HepG2 (cell line): ENCODE results near the gene ACSL6. TPM values are rescaled to one million over a fixed set of nuclear protein-coding genes. Genes with fewer than 3 reads are reported as not detected.

Source experiments
- AFF4 ChIP-seq: sonication (generic); formaldehyde crosslinking; IDR thresholded peaks from 2 replicates; pipeline ENCODE4 v1.4.0; 2020; ENCODE audit warnings: missing genetic modification reagents
- ARID4A ChIP-seq: sonication (generic); formaldehyde crosslinking; IDR thresholded peaks from 2 replicates; pipeline ENCODE4 v1.5.0; 2020; ENCODE audit warnings: mild to moderate bottlenecking, missing genetic modification reagents, borderline replicate concordance
- MIXL1 ChIP-seq: IDR thresholded peaks from 2 replicates; pipeline ENCODE4 v1.6.1; 2016
- TFE3 ChIP-seq: IDR thresholded peaks from 2 replicates; pipeline ENCODE4 v1.6.1; 2016
- TSC22D2 ChIP-seq: sonication (generic); formaldehyde crosslinking; IDR thresholded peaks from 2 replicates; pipeline ENCODE4 v1.5.1; 2020; ENCODE audit warnings: missing genetic modification reagents, mild to moderate bottlenecking, borderline replicate concordance
- ZNF292 ChIP-seq: sonication (generic); formaldehyde crosslinking; IDR thresholded peaks from 2 replicates; pipeline ENCODE4 v1.8.1; 2022; ENCODE audit warnings: mild to moderate bottlenecking, low read depth, missing genetic modification reagents, borderline replicate concordance
- ZNF367 ChIP-seq: sonication (generic); formaldehyde crosslinking; IDR thresholded peaks from 2 replicates; pipeline ENCODE4 v1.4.0; 2020; ENCODE audit warnings: missing genetic modification reagents, borderline replicate concordance
- ZNF773 ChIP-seq: sonication (generic); formaldehyde crosslinking; IDR thresholded peaks from 2 replicates; pipeline ENCODE4 v1.4.0; 2020; ENCODE audit warnings: missing genetic modification reagents, borderline replicate concordance
- polyA plus RNA-seq, 8 experiments: library from polyadenylated mRNA; depleted of rRNA in 3 of 8; stranded (reverse) in 7 of 8; unstranded in 1 of 8; fragments of >200 nt; fragmentation: Illumina TruSeq in 4 of 8; extraction: Trizol in 4 of 8; gene quantifications; 2 replicates each; pipeline versions ENCODE4 v1.2.1 to v1.2.3, GENCODE V29; 2011 to 2016; ENCODE audit warnings: low read depth in 4 of 8, missing spikeins in 1 of 8, mixed read lengths in 1 of 8; ENCODE audit not compliant: insufficient read depth in 1 of 8
- total RNA-seq, 5 experiments: library from RNA; depleted of rRNA; stranded (reverse); fragments of >200 nt; fragmentation: Illumina TruSeq; extraction: Trizol; gene quantifications; 2 replicates each; pipeline ENCODE4 v1.2.3, GENCODE V29; 2016; ENCODE audit warnings: low read depth in 1 of 5
- TF ChIP-seq, protein P1 (sequence below): sonication (generic); formaldehyde crosslinking; IDR thresholded peaks from 2 replicates; pipeline ENCODE4 v1.4.0; 2020; ENCODE audit warnings: missing genetic modification reagents
- TF ChIP-seq, protein P2 (sequence below), 2 experiments: sonication (generic) in 1 of 2; formaldehyde crosslinking in 1 of 2; IDR thresholded peaks; 2 replicates each; pipeline versions ENCODE4 v1.6.1 to v1.9.0; 2014 to 2022; ENCODE audit warnings: antibody characterized with exemption in 1 of 2, borderline replicate concordance in 1 of 2, inconsistent platforms in 1 of 2, low read depth in 1 of 2, missing genetic modification reagents in 1 of 2

The ACSL6 gene
- total and polyA plus RNA-seq, 2 of the 13 experiments (the other 11 are each of a cell fraction or from before 2014, with no cell fraction given) = 3.7 to 3.8 TPM

DNA sequence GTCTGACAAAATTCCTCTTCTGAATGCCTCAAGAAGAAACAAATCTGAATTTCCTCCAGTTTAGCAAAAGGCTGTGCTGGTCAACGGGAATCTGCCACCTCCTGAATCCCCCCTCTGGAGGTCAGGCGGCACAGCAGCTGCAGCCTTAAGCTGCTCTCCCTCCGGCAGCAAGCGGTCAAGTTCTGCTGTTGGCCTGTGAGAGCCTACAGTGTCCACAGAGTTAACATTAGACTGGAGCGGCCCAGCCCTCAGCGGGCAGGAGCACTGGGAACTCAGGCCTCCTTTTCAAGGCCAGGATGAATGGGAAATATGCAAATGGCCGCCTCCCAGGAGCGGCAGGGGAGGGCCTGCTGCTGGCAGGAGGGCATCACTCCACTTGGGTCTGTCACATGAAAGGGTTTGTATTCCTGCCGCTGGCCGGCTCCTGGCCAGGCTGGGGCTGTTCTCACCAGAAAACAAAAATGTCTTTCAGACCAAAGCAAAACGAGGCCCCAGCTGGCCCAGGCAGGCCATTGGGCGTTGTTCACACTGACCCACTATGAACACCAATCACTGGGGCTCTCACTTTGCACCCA lies 8.2 kb downstream of the ACSL6 start (continued):
- TF ChIP-seq ARID4A (CRISPR knock-in tag) (peak; percentile 41; the same call in 1 of the 2 replicates), ZNF292 (CRISPR knock-in tag) (peak; percentile 95), MIXL1 (CRISPR knock-in tag) (0 out of 2 replicates have a peak, but pooled peaks have one; percentile 22), TFE3 (CRISPR knock-in tag) (peak; percentile 78), ZNF773 (no peak), ZNF367 (CRISPR knock-in tag) (no peak), TSC22D2 (CRISPR knock-in tag) (peak; percentile 40; the same call in 1 of the 2 replicates), AFF4 (CRISPR knock-in tag) (no peak)
- TF ChIP-seq, protein P1, sequence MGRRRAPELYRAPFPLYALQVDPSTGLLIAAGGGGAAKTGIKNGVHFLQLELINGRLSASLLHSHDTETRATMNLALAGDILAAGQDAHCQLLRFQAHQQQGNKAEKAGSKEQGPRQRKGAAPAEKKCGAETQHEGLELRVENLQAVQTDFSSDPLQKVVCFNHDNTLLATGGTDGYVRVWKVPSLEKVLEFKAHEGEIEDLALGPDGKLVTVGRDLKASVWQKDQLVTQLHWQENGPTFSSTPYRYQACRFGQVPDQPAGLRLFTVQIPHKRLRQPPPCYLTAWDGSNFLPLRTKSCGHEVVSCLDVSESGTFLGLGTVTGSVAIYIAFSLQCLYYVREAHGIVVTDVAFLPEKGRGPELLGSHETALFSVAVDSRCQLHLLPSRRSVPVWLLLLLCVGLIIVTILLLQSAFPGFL (CRISPR knock-in tag) = no peak
- TF ChIP-seq, protein P2, sequence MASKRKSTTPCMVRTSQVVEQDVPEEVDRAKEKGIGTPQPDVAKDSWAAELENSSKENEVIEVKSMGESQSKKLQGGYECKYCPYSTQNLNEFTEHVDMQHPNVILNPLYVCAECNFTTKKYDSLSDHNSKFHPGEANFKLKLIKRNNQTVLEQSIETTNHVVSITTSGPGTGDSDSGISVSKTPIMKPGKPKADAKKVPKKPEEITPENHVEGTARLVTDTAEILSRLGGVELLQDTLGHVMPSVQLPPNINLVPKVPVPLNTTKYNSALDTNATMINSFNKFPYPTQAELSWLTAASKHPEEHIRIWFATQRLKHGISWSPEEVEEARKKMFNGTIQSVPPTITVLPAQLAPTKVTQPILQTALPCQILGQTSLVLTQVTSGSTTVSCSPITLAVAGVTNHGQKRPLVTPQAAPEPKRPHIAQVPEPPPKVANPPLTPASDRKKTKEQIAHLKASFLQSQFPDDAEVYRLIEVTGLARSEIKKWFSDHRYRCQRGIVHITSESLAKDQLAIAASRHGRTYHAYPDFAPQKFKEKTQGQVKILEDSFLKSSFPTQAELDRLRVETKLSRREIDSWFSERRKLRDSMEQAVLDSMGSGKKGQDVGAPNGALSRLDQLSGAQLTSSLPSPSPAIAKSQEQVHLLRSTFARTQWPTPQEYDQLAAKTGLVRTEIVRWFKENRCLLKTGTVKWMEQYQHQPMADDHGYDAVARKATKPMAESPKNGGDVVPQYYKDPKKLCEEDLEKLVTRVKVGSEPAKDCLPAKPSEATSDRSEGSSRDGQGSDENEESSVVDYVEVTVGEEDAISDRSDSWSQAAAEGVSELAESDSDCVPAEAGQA (IDR thresholded peaks at IDR 0.05; ENCODE audit: low read depth) = 0 out of 2 replicates have a peak, but pooled peaks have one; percentile 27
- TF ChIP-seq, protein P2 (CRISPR knock-in tag; IDR thresholded peaks at IDR 0.05; ENCODE audit: borderline replicate concordance) = no peak
